NCI-H1436 (cell line): Measurements from ENCODE around the gene WNT3A.
"Not testable (repeated sequence)": the region's sequence is repeated elsewhere in the genome, so short reads cannot be mapped to it uniquely, and the experiment has no call there.

ENCODE experiments used
- DNase-seq: peaks from one replicate; lab custom pipeline; 2025; lab: John Stamatoyannopoulos, UW

WNT3A gene

DNA sequence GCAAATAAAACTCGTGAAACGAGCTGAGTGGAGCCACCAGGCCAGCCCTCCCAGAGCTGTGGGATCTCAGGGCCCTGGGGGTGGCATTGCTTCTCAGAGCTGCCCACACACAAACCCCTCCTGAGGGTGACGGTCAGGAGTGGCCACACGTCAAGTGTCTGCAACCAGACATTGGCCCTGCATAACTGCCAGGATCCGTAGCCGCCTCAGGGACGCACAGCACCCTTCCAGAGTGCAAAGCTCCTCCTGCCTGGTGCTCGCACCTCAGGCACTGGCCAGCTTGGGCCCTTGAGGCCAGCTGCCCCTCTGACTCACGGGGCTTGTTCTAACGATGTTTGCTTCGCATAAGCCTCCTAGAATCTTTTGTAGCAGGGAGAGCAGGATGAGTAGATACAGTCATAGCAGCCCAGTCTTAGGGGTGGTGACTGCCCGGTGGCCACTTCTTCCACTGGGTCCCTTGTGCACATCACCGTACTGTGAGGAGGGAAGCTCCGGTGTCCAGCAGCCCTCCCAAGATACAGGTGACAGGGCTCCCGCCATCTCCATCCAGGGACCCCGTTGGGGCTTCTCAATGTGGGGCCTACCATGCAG lies 5.0 kb downstream of the WNT3A start:
- no peak for DNase-seq

DNA sequence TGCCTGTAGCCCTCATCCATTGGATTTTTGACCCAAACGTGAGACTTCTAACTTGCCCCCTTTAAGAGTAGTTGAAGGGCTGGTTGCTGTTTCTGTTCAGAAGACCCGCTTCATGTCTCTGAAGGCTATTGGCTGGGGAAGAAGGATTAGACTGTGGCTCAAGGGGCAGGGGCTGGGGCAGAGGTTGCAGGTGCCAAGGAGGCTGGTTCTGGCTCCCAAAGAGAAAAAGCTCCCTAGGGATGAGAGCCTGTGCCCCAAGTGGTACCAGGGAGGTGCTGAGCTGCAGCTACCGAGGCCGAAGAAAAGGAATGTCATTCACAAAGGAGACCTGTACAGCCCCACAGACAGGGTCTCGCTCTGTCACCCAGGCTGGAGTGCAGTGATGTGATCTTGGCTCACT lies 5.8 kb downstream of the WNT3A start:
- DNase-seq = no peak

DNA sequence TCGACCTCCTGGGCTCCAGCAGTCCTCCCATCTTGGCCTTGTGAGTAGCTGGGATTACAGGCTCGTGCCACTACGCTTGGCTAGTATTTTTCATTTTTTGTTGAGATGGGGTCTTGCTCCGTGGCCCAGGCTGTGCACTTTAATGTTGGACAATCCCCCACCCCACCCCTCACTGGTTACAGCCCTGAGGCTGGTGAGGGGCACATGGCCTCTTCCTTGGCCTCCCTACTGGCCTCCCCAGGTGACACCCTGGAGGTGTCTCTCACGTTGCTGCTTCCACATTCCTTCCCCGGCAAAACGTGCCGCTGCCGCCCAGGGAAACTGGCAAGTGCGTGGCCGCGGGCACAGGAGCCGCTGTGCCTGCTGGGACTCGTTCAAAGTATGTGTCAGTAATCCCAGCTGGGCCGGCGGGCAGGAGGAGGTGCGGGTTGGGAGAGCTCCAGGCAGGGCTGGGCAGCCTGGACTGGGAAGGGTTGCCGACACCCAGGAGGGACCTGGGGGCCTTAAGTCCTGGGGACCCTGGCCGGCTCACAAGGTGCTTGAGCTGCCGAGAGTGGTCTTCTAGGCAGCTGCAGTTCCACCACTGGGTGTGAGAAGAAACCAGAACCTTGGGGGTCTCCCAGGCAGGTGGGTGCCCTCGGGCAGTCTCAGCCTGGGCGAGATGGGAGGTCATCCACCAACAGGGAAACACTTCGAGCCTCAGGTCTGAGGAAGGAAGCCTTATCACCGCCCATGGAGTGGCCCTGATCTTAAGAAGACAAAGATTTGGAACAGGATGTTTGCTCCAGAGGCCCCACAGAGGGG lies 6.5 kb downstream of the WNT3A start:
- DNase-seq = no peak

DNA sequence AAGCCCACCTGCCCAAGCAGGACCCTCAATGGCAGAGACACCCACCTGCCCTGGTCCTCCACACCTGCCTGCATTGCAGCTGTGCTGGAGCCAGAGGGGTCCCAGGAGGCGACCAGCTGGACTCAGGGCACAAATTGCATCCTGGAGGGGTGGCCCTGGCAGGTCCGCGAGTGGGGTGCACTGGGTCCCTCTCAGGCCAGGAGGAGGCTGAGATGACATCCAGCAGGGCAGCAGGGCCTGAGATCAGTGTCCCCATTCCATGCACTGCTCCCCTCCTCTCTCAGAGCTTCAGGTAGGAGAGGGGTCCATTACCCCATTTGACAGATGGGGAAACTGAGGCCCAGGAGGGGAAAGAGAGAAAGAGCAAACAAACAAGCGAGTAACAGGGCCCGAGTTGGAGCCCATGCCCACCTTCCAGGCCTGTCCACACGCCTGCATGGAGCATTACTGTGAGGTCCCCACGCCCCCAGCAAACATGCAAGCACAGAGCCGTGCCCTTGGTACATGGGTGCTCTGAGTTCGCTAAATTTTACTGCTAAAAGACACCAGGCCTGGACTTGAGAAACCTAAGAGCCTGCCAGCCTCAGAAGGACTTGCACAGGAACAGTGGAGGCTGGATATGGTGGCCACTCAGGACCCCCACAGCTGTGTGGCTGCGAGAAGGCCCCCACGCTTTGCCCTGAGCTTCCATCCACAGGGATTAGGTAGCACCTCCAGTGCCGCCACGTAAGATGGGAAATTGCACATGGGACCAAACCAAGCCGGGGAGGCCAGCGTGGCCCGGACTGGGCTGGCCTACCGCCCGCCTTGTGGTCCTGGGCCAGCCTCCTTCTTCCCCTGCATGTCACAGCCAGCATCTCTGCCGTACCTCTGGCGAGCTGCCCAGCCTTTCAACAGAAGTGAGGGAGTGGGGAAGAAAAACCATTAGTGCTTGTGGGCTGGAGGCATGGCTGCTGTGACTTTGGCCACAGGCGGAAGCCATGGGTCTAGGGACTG lies 7.4 kb downstream of the WNT3A start:
- no peak for DNase-seq

DNA sequence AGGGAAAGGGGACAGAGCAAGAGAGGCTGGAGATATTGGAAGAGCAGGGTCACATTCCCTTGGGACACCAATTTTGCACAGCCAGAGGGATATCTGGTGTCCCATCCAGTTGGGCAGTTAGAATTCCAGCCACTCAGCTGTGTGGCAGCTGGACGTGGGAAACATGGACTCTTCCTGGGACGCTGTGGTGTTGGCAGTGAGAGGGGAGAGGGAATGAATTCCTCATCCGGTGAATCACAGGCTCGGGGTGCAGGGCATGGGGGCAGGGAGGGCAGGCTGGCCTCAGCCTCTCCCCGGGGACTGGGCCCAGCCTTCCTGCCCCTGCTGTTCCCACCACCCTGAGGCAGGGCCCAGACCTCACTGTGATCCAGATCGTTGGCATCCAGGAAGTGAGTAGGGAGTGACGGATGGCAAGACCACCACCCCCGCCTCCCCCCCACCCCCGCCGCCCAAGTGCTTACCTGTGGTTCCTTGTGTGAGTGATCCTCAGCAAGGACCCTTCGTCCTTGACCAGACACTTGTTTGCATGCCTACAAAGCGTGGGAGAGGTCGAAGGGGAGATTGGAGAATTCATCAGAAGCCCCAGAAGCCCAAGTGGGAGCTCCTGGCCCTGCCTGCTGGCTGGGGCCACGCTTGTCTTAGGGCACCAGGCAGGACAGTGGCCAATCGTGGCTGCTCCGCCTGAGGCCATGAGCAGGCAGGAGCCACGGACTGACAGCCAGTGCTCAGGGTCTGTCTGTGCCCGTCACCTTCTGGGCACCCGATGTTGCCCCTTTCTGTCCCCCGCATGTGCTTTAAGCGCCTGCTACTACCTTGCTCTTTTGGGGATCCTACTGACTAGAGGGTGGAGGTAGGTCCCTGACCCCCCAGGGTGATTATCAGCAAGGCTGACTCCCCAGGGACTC lies 8.7 kb downstream of the WNT3A start:
- no peak for DNase-seq

DNA sequence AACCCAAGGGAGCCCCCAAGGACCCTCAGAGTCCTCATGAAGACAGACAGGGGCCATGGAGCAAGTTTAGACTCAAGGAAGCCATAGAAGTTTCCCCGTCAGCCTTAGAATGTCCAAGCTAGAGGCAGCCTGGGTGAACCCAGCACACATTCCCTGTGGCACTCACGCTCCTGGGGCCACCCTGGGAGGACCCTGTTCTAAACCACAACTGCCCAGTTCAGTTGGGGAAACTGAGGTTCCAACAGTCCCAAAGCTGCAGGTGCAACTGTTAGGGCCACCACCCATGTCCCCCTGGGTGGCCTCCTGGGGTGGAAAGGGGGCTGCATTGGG lies 9.3 kb downstream of the WNT3A start:
- no peak for DNase-seq

DNA sequence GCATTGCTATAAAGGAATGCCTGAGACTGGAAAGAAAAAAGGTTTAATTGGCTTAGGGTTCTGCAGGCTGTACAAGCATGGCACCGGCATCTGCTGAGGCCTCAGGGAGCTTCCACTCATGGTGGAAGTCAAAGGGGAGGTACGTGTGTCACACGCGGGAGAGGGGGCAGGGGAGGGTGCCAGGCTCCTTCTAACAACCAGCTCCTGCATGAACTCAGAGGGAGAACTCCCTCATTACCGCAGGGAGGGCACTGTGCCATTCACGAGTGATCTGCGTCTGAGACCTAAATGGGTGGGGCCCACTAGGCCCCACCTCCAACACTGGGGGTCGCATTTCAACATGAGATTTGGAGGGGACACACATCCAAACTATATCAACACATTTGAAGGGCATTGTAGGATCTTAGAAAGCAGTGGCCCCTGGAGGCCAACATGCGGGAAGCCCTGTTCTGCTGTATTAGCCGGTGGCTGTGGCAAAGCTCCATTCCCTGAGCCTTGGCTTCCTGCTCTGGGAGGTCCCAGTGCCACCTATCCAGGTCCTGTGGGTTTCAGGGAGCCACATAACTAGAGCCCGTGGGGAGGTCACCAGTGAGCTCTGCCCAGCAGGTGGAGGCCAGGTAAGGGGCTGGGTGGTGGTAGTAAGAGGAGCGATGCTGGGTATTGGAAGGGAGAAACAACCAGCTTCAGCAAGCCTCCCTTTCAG lies 10.0 kb downstream of the WNT3A start:
- DNase-seq = no peak

DNA sequence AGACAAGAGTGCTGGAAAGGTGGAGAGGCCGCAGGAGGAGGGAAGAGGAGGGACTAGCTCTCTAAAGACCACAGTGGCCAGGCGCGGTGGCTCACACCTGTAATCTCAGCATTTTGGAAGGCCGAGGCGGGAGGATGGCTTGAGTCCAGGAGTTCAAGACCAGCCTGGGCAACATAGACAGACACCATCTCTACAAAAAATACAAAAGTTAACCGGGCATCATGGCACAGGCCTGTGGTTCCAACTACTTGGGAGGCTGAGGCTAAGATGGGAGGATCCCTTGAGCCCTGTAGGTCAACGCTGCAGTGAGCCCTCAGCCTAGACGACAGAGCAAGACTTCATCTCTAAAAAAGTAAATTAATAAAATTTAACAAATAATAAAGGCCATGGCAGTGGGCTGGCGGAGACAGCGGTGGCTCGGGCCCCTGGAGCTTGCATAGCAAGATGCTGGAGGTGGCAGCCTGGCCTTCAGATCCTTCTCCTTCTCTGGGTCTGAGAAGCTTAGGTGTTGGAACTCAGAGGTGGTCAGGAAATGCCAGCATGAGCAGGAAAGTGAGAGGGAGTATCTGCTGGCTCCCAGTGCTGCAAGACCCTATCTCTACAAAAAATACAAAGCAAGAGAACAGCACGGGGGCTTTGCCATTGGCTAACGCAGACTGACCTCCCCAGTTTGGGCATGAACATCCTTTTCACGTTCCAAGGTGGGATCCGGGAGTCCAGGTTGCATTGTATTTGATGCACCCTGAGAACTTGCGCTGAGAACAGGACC lies 10.7 kb downstream of the WNT3A start:
- DNase-seq = no peak

DNA sequence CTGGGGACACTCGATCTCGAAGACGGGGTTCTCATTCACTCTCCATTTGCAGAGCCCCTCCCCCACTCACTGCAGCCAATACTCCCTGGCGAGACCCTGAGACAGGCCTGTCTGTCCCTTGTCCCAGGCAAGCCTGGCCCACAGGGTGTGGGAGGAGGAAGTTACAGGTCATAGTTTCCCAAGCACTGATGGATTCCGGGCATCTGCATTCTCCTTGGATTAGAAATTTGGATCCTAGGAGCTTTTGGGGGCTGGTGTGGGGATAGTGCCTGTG lies 11.3 kb downstream of the WNT3A start:
- no peak for DNase-seq

DNA sequence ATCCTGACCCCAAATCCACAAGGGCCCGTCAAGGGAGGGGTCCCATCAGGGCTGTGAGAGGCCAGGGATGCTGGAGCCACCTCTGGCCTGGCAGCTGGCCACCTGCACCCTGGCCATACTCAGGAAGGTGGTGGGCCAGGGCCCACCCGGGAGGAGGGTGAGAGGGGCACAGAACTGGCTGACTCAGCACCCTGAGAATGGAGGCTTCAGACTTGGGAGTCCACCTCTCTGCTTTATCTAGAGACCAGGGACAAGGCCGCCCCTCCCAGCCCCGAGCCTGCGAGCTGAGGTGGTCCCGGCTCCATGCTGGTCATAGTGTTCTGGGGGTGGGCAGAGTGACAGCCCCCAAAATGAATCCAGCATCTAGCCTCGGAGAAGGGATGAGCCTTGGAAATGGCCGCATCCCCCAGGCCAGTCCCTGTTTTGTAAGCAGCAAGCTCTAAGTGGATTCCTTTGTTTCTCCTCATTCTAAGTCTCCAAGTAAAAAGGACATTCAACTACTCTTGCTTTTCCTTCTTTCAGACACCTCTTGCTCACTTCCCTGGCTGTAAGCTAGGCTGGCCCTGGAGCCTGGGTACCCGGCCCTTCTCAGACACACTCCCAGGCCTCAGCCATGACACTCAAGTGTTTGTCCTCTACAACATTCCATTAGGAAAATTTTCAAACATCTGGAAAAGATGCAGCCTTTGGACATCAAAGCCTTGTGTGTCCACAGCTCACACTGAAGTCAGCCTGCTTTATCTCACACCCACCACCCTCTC lies 12.3 kb downstream of the WNT3A start:
- DNase-seq = no peak

DNA sequence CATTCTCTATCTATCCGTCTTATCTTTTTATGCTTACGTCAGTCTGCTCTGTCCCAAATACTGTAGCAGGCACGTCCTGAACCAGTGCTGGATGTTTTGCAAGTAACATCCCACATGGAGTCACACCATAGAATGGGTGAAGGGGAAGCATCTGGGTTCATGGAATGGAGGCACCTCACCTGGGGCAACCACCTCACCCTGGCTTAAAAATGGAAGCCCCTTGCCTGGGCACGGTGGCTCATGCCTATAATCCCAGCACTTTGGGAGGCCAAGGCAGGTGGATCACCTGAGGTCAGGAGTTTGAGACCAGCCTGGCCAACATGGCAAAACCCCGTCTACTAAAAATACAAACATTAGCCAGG lies 12.9 kb downstream of the WNT3A start:
- DNase-seq = not testable (repeated sequence)

DNA sequence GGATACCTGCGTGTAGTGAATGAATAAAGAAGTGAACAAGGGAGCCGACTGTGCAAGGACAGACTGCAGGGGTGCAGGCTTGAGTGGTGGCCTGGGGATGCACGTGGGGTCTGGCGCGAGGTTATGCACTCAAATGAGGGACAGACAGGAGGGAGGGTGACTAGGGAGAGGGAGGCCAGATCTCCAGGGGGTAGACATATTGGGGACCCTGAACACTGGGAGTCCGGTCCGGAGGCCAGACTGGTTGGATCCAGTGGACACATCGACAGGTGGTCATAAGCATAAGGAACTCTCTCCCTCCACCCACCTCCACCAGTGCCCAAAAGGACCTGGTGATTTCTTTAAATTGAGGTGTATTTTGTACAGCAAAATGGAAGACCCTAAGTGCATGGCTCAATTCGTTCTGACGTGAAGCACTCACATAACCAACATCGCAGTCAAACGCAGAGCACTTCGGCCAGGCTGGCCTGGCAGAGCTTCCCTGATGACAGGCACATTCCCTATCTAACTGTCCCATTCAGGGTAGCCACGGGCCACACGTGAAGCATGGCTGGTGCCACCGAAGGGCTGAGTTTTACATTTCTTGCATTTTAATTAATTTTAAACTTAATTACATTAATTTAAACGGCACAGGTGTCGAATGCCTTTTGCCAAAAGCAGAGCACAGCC lies 14.0 kb downstream of the WNT3A start:
- DNase-seq = no peak

DNA sequence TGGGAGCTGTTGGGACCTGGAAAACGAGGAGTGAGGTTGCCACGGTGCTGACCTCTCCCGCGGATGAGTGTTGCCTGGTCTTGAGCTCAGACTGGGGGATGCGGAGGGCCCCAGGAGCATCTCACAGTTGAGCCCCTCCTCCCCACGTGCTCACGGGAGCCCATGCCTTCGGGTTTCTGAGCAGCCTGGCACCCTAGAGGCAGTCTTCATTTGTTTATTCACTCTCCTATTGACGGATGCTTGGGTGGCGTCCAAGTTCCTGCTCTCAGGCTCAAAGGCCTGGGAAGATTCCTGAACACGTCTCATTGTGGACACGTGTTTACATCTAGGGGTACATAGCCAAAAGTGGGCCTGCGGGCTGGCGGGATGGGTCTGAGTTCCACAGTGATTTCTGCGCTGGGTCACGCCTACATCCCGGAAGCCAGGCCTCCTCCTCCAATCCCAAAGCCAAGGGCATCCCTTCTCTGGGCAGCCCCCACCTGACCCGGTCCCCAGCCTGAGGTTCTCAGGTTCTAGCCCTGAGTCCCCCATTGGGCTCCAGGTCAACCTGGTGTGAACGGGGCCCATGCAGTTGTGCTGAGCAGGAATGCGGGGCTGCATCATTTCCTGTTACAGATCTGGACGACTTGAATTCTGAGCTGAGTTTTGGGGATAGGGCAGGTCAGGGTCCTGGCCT lies 14.7 kb downstream of the WNT3A start:
- DNase-seq = no peak

DNA sequence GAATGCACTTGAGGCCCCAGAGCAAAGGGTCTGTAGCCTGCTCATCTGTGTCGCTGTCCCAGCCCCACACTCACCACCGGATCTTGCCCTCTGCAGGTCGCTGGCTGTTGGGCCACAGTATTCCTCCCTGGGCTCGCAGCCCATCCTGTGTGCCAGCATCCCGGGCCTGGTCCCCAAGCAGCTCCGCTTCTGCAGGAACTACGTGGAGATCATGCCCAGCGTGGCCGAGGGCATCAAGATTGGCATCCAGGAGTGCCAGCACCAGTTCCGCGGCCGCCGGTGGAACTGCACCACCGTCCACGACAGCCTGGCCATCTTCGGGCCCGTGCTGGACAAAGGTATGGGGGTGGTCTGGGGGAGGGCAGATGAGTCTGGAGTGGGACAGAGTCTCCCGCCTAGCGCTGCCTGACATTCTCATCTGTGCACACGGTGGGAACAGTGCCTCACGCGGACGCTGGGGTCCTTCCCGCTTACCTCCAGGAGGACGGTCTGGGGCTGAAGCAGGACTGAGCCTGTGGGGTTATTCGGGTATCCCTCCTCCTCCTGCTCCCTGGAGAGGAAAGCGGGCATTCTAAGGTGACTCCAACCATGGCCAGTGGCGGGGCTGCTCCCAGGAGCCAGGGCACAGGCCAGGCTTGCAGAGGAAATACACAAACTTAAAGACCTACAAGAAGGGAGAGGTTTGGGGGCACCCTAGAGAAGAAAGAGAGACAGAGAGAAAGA lies 15.9 kb downstream of the WNT3A start:
- no peak for DNase-seq

DNA sequence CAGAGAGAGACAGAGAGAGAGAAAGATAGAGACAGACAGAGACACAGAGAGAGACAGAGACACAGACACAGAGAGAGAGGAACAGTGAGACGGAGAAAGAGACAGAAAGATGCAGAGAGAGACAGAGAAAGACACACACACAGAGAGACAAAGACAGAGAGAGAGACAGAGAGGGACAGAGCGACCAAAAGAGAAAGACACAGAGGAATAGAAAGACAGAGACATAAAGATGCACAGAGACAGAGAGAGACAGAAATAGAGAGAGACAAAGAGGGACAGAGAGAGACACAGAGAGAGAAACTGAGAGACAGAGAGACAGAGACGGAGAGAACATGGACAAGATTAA lies 16.5 kb downstream of the WNT3A start:
- DNase-seq = no peak

DNA sequence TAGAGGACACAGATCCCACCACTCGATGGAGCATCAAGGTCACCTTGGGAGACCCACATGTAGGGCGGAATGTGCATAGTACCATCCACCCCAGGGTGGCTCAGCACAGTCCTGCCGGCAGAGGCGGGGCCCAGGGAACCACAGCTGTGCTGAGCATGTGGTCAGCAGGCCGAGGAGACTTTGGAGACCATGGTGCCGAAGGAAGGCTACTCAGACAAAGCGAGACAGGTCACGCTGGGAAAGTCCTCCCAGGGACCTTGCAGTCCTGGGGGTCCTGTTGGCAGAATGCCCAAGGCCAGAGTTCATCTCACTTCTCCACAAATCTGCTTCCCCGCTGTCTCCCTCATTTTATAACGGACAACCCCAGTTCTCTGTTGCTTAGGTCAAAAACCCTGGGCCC lies 22.5 kb downstream of the WNT3A start:
- no peak for DNase-seq

DNA sequence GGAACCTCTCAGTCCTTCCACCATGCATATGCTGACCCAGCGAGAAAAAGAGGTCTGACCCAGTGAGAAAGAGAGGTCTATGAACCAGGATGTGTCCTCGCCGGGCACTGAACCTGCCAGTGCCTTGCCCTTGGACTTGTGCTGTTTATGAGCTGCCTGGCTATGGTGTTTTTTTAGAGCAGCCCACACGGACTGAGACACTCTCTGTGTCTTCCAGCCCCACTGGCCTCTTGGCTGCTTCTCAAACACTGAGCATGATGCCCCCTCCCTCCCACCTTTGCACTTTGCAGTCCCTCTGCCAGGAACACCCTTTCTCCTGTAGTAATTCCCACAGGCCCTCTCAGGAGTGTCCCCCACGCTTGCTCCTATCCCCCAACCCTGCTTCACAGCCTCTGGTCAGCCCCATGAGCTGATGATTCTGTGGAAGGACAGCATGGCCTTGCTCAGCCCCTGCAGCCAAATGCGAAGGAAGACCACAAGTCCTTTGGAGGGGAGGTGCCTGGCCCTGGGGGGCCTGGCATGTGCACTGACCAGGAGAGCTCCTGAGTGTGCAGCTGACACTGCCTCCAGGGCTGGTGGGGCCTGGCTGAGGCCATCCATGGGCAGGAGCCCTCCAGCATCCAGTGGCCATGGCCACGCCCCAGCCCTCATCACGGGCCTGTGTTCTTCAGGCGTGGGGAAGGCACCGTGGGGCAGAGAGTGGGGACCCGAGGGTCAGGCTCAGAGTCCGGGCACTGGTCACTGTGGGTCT lies 23.8 kb downstream of the WNT3A start:
- no peak for DNase-seq
